HUES6 (cell line): Measurements from ENCODE around the gene INSL6.

Source experiments
- H3K27ac ChIP-seq: 2 replicates; pipeline ENCODE4 v1.7.0; 2013; ENCODE audit warnings: low read depth, mild to moderate bottlenecking, low read length, inconsistent platforms
- H3K27me3 ChIP-seq: 2 replicates; pipeline ENCODE4 v1.6.1; 2013; ENCODE audit warnings: low read length; ENCODE audit not compliant: control insufficient read depth, insufficient read depth
- H3K36me3 ChIP-seq: 2 replicates; pipeline ENCODE4 v1.6.1; 2013; ENCODE audit warnings: low read length; ENCODE audit not compliant: control insufficient read depth, insufficient read depth
- H3K4me1 ChIP-seq: 2 replicates; pipeline ENCODE4 v1.6.1; 2013; ENCODE audit warnings: low read length; ENCODE audit not compliant: control insufficient read depth, insufficient read depth
- H3K4me3 ChIP-seq: 2 replicates; pipeline ENCODE4 v1.5.1; 2013; ENCODE audit warnings: low read depth, low read length
- H3K9ac ChIP-seq: one replicate; pipeline ENCODE4 v1.6.1; 2013; ENCODE audit warnings: mild to moderate bottlenecking, low read length
- H3K9me3 ChIP-seq: 2 replicates; pipeline ENCODE4 v1.6.1; 2013; ENCODE audit warnings: low read depth, low read length; ENCODE audit not compliant: control insufficient read depth, insufficient read depth

Gene INSL6

GRCh38 chr9:5185220-5185840 lies at the start of gene INSL6:
Gene INSL6 (minus strand): TSS chr9:5185639. CDS start chr9:5185602, 37 bp downstream.
- H3K36me3 ChIP-seq = no peaks in the 10 kb centered on the region
- H3K27me3 ChIP-seq = no peaks in the 10 kb centered on the region
- no peak within 1 kb of the TSS for H3K4me3 ChIP-seq
- no peak within 1 kb of the TSS for H3K27ac ChIP-seq
- H3K9ac ChIP-seq = no peak within 1 kb of the TSS
- no peaks in the 10 kb centered on the region for H3K4me1 ChIP-seq
- peaks cover 4% of the 10 kb centered on the region; the same call in 1 of the 2 replicates for H3K9me3 ChIP-seq

GRCh38 chr9:5231212-5231611 lies 45.8 kb upstream of the INSL6 start, which contains the start of gene INSL4:
Gene INSL4 (plus strand): TSS chr9:5231419. CDS start chr9:5231524, 105 bp downstream.
- no peaks in the 10 kb centered on the region for H3K27me3 ChIP-seq
- no peak within 1 kb of the TSS for H3K27ac ChIP-seq
- H3K4me3 ChIP-seq = no peak within 1 kb of the TSS
- no peaks in the 10 kb centered on the region for H3K36me3 ChIP-seq
- H3K9ac ChIP-seq = no peak within 1 kb of the TSS
- no peaks in the 10 kb centered on the region for H3K9me3 ChIP-seq
- H3K4me1 ChIP-seq = no peaks in the 10 kb centered on the region; the same call in 1 of the 2 replicates

- Histone ChIP-seq H3K27ac (no peak overlapping the region), H3K4me1 (no peaks in the 10 kb centered on the region; the same call in 1 of the 2 replicates), H3K9ac (no peak overlapping the region), H3K9me3 (no peaks in the 10 kb centered on the region), H3K4me3 (no peak overlapping the region), H3K27me3 (no peaks in the 10 kb centered on the region), H3K36me3 (no peaks in the 10 kb centered on the region)
Measured at GRCh38 chr9:5230554-5230953, 45.1 kb upstream of the INSL6 start.

- Histone ChIP-seq H3K27ac (no peak overlapping the region), H3K4me1 (no peaks in the 10 kb centered on the region)
Measured at GRCh38 chr9:5205071-5205470, 19.6 kb upstream of the INSL6 start.

GRCh38 chr9:5195463-5195862 lies 10.0 kb upstream of the INSL6 start:
- H3K4me1 ChIP-seq = no peaks in the 10 kb centered on the region

More at GRCh38 chr9:5205071-5205470, 19.6 kb upstream of the INSL6 start:
- Histone ChIP-seq H3K36me3 (no peaks in the 10 kb centered on the region), H3K27me3 (no peaks in the 10 kb centered on the region), H3K4me3 (no peak overlapping the region), H3K9me3 (no peaks in the 10 kb centered on the region), H3K9ac (no peak overlapping the region)

GRCh38 chr9:5193345-5193744 lies 7.9 kb upstream of the INSL6 start:
- H3K9me3 ChIP-seq = no peaks in the 10 kb centered on the region
- no peaks in the 10 kb centered on the region for H3K27me3 ChIP-seq
- H3K4me1 ChIP-seq = no peaks in the 10 kb centered on the region
- no peak overlapping the region for H3K27ac ChIP-seq
- no peak overlapping the region for H3K4me3 ChIP-seq
- H3K36me3 ChIP-seq = no peaks in the 10 kb centered on the region
- H3K9ac ChIP-seq = no peak overlapping the region

More at GRCh38 chr9:5195463-5195862, 10.0 kb upstream of the INSL6 start:
- no peaks in the 10 kb centered on the region for H3K9me3 ChIP-seq
- no peak overlapping the region for H3K27ac ChIP-seq
- H3K9ac ChIP-seq = no peak overlapping the region
- H3K36me3 ChIP-seq = no peaks in the 10 kb centered on the region
- H3K27me3 ChIP-seq = no peaks in the 10 kb centered on the region
- no peak overlapping the region for H3K4me3 ChIP-seq

GRCh38 chr9:5191985-5192384 lies 6.5 kb upstream of the INSL6 start:
- H3K9ac ChIP-seq = no peak overlapping the region
- no peaks in the 10 kb centered on the region for H3K4me1 ChIP-seq
- H3K27me3 ChIP-seq = no peaks in the 10 kb centered on the region
- H3K27ac ChIP-seq = no peak overlapping the region
- H3K4me3 ChIP-seq = no peak overlapping the region
- H3K9me3 ChIP-seq = no peaks in the 10 kb centered on the region
- H3K36me3 ChIP-seq = no peaks in the 10 kb centered on the region

GRCh38 chr9:5188060-5188984 lies 2.9 kb upstream of the INSL6 start:
- Histone ChIP-seq H3K36me3 (no peaks in the 10 kb centered on the region), H3K9ac (no peak overlapping the region)

GRCh38 chr9:5186416-5187169 lies 1.2 kb upstream of the INSL6 start:
- H3K9ac ChIP-seq = no peak overlapping the region
- no peaks in the 10 kb centered on the region for H3K9me3 ChIP-seq
- H3K4me1 ChIP-seq = no peaks in the 10 kb centered on the region
- H3K27me3 ChIP-seq = no peaks in the 10 kb centered on the region
- no peak overlapping the region for H3K27ac ChIP-seq
- H3K4me3 ChIP-seq = no peak overlapping the region
- H3K36me3 ChIP-seq = no peaks in the 10 kb centered on the region

More at GRCh38 chr9:5188060-5188984, 2.9 kb upstream of the INSL6 start:
- H3K27ac ChIP-seq = no peak overlapping the region
- H3K4me3 ChIP-seq = no peak overlapping the region
- H3K4me1 ChIP-seq = no peaks in the 10 kb centered on the region
- H3K9me3 ChIP-seq = no peaks in the 10 kb centered on the region
- no peaks in the 10 kb centered on the region for H3K27me3 ChIP-seq

- H3K4me3 ChIP-seq = no peak overlapping the region
- H3K27me3 ChIP-seq = no peaks in the 10 kb centered on the region
- H3K27ac ChIP-seq = no peak overlapping the region
- H3K36me3 ChIP-seq = no peaks in the 10 kb centered on the region
- H3K9ac ChIP-seq = no peak overlapping the region
- H3K9me3 ChIP-seq = peaks cover 6% of the 10 kb centered on the region; the same call in 1 of the 2 replicates
- no peaks in the 10 kb centered on the region for H3K4me1 ChIP-seq
Measured at GRCh38 chr9:5184776-5185175, 663 bp downstream of the INSL6 start.
